Nephron progenitor cell (in vitro differentiated cells): ENCODE measurements around the gene CRACDL.

Source experiments
- DNase-seq: peaks from one replicate; pipeline ENCODE4 v3.0.0; 2021
- H3K27ac Mint-ChIP-seq: 2 replicates; pipeline ENCODE4 v1.8.0; 2021; ENCODE audit warnings: mild to moderate bottlenecking, moderate library complexity, mixed read lengths
- H3K27me3 Mint-ChIP-seq: 2 replicates; pipeline ENCODE4 v1.8.0; 2021; ENCODE audit warnings: mild to moderate bottlenecking, low read depth, mixed read lengths; ENCODE audit not compliant: poor library complexity
- H3K36me3 Mint-ChIP-seq: 2 replicates; pipeline ENCODE4 v1.8.0; 2021; ENCODE audit warnings: low read depth, mixed read lengths
- H3K4me1 Mint-ChIP-seq: 2 replicates; pipeline ENCODE4 v1.8.0; 2021; ENCODE audit warnings: mixed read lengths
- H3K4me3 Mint-ChIP-seq: 2 replicates; pipeline ENCODE4 v1.8.0; 2021; ENCODE audit warnings: mild to moderate bottlenecking, moderate library complexity, mixed read lengths
- H3K9me3 Mint-ChIP-seq: 2 replicates; pipeline ENCODE4 v1.8.0; 2021; ENCODE audit warnings: mild to moderate bottlenecking, moderate library complexity, mixed read lengths
- CTCF ChIP-seq: fragments of 200-600 bp; sonication (generic); IDR thresholded peaks from 2 replicates; pipeline ENCODE4 v1.5.0; 2021; ENCODE audit warnings: antibody characterized with exemption

The CRACDL gene

GRCh38 chr2:98818164-98818563, 117.9 kb downstream of the CRACDL start:
- Mint-ChIP-seq H3K9me3 (peaks cover 4% of the 10 kb centered on the region), H3K36me3 (peaks cover 4% of the 10 kb centered on the region), H3K4me3 (no peak overlapping the region), H3K27me3 (peaks cover 41% of the 10 kb centered on the region), H3K4me1 (no peaks in the 10 kb centered on the region), H3K27ac (no peak overlapping the region)
- DNase-seq, result no peak
- no peak for TF ChIP-seq CTCF

- peaks cover 5% of the 10 kb centered on the region for H3K4me1 Mint-ChIP-seq
- no peak overlapping the region for H3K27ac Mint-ChIP-seq
- peaks cover 37% of the 10 kb centered on the region for H3K27me3 Mint-ChIP-seq
- peaks cover 7% of the 10 kb centered on the region for H3K9me3 Mint-ChIP-seq
- H3K36me3 Mint-ChIP-seq, result peaks cover 4% of the 10 kb centered on the region
- TF ChIP-seq CTCF, result no peak
- DNase-seq, result no peak
- no peak overlapping the region for H3K4me3 Mint-ChIP-seq
Measured at GRCh38 chr2:98816281-98816680, 119.7 kb downstream of the CRACDL start.

- no peak for TF ChIP-seq CTCF
- Mint-ChIP-seq H3K4me1 (peaks cover 7% of the 10 kb centered on the region), H3K27me3 (peaks cover 32% of the 10 kb centered on the region), H3K9me3 (peaks cover 7% of the 10 kb centered on the region), H3K36me3 (peaks cover 4% of the 10 kb centered on the region), H3K27ac (no peak overlapping the region), H3K4me3 (no peak overlapping the region)
- no peak for DNase-seq
Measured at GRCh38 chr2:98815795-98816194, 120.2 kb downstream of the CRACDL start.

- Mint-ChIP-seq H3K27ac (no peak overlapping the region), H3K27me3 (peaks cover 40% of the 10 kb centered on the region), H3K4me1 (peaks cover 30% of the 10 kb centered on the region), H3K4me3 (no peak overlapping the region), H3K9me3 (peaks cover 11% of the 10 kb centered on the region), H3K36me3 (peaks cover 4% of the 10 kb centered on the region)
- TF ChIP-seq CTCF, result no peak
- DNase-seq, result no peak
Measured at GRCh38 chr2:98811766-98812165, 124.3 kb downstream of the CRACDL start.

GRCh38 chr2:98810588-98810928, 125.5 kb downstream of the CRACDL start:
- no peak for DNase-seq
- Mint-ChIP-seq H3K9me3 (peaks cover 11% of the 10 kb centered on the region), H3K4me1 (peaks cover 42% of the 10 kb centered on the region), H3K27me3 (peaks cover 38% of the 10 kb centered on the region), H3K4me3 (no peak overlapping the region), H3K27ac (no peak overlapping the region), H3K36me3 (no peaks in the 10 kb centered on the region)
- TF ChIP-seq CTCF, result no peak

GRCh38 chr2:98809878-98810587, 126.0 kb downstream of the CRACDL start:
- DNase-seq, result no peak
- H3K4me3 Mint-ChIP-seq, result no peak overlapping the region
- no peak overlapping the region for H3K27ac Mint-ChIP-seq
- peaks cover 34% of the 10 kb centered on the region for H3K27me3 Mint-ChIP-seq
- H3K4me1 Mint-ChIP-seq, result peaks cover 47% of the 10 kb centered on the region
- no peaks in the 10 kb centered on the region for H3K36me3 Mint-ChIP-seq
- no peak for TF ChIP-seq CTCF
- peaks cover 11% of the 10 kb centered on the region for H3K9me3 Mint-ChIP-seq
